Stimulated activated naive CD8-positive, alpha-beta T cell treated with anti-CD3 and anti-CD28 coated beads, Interleukin-15, amount 100 ng/mL, for 72 hours (primary cell): ENCODE results near the gene PCDH7.

ENCODE experiments used
- ATAC-seq: fragments of 150-1000 bp; cut with Tn5 transposase; 2 replicates; pipeline ENCODE4 v1.10.0; 2021; ENCODE audit warnings: mild to moderate bottlenecking, moderate library complexity
- DNase-seq, 2 donors: peaks; one replicate each; pipeline ENCODE4 v3.0.0; 2021 to 2022
- H3K27ac Mint-ChIP-seq, 2 donors: one replicate each; pipeline ENCODE4 v1.8.0; 2022; ENCODE audit warnings: mild to moderate bottlenecking in 2 of 2, mixed read lengths in 2 of 2, moderate library complexity in 2 of 2
- H3K27me3 Mint-ChIP-seq: one replicate; pipeline ENCODE4 v1.8.0; 2022; ENCODE audit warnings: mixed read lengths
- H3K4me1 Mint-ChIP-seq: one replicate; pipeline ENCODE4 v1.8.0; 2022; ENCODE audit warnings: mild to moderate bottlenecking, mixed read lengths
- H3K4me3 Mint-ChIP-seq, 2 donors: one replicate each; pipeline ENCODE4 v1.8.0; 2022; ENCODE audit warnings: mild to moderate bottlenecking in 2 of 2, mixed read lengths in 2 of 2, moderate library complexity in 1 of 2
- H3K9me3 Mint-ChIP-seq, 2 donors: one replicate each; pipeline ENCODE4 v1.8.0; 2022; ENCODE audit warnings: mixed read lengths in 2 of 2

PCDH7 gene

GRCh38 chr4:30760551-30760950 lies 40.4 kb downstream of the PCDH7 start:
- Mint-ChIP-seq H3K4me3 (no peak overlapping the region), H3K27me3 (no peaks in the 10 kb centered on the region), H3K9me3 (peaks cover 0 to 3% of the 10 kb centered on the region in 2 donors), H3K27ac (no peak overlapping the region), H3K4me1 (no peaks in the 10 kb centered on the region)
- DNase-seq: no peak
- ATAC-seq: no peak

- H3K4me3 Mint-ChIP-seq: no peak overlapping the region
- no peaks in the 10 kb centered on the region for H3K27me3 Mint-ChIP-seq
- H3K4me1 Mint-ChIP-seq: no peaks in the 10 kb centered on the region
- no peak overlapping the region for H3K27ac Mint-ChIP-seq
- ATAC-seq (no peak), DNase-seq (no peak)
- peaks cover 0 to 7% of the 10 kb centered on the region in 2 donors for H3K9me3 Mint-ChIP-seq
Observed at GRCh38 chr4:30763321-30763727, 43.2 kb downstream of the PCDH7 start.

- H3K27me3 Mint-ChIP-seq: no peaks in the 10 kb centered on the region
- ATAC-seq (no peak), DNase-seq (no peak)
- peaks cover 0 to 7% of the 10 kb centered on the region in 2 donors for H3K9me3 Mint-ChIP-seq
- H3K4me3 Mint-ChIP-seq: no peak overlapping the region
- no peak overlapping the region for H3K27ac Mint-ChIP-seq
- no peaks in the 10 kb centered on the region for H3K4me1 Mint-ChIP-seq
Observed at GRCh38 chr4:30765022-30765421, 44.9 kb downstream of the PCDH7 start.

DNA sequence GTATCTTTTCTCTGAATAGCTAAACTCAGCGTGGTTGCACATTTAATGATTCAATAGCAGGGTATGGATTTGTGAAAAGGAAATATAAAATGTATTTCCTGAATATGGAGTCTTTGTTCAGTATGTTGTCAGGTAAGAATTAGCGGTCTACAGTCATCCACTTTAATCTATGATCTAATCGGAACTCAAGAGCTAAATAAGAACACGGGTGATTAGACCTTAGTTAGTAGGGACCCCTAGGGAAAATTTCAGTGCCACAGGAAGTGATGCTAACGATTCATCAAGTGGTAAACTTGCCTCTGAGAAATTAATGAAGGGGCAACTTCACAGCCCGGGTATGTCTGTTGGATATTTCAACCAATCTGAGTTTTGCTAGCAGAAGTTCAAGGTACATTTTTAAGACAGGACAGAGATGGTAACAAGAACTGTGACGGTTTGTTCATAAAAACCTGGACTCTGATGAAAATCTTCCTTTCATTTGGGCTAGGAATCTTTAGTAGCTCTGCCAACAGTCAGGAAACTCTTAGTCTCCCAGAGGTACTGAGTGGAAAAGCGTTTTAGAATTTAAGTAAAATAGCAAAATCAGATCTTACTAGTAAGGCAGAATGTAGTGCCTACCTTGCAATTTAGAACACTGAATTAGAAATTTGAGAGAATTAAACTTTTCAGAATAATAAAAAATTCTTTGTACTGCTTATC lies 47.1 kb downstream of the PCDH7 start:
- peaks cover 0 to 7% of the 10 kb centered on the region in 2 donors for H3K9me3 Mint-ChIP-seq
- no peak overlapping the region for H3K27ac Mint-ChIP-seq

GRCh38 chr4:30768277-30768676 lies 48.1 kb downstream of the PCDH7 start:
- no peak for DNase-seq
- no peaks in the 10 kb centered on the region for H3K4me1 Mint-ChIP-seq
- no peak overlapping the region for H3K4me3 Mint-ChIP-seq
- no peak overlapping the region for H3K27ac Mint-ChIP-seq
- ATAC-seq: no peak
- H3K27me3 Mint-ChIP-seq: no peaks in the 10 kb centered on the region
- peaks cover 0 to 7% of the 10 kb centered on the region in 2 donors for H3K9me3 Mint-ChIP-seq

More for the DNA sequence above, 47.1 kb downstream of the PCDH7 start:
- Mint-ChIP-seq H3K4me1 (no peaks in the 10 kb centered on the region), H3K4me3 (no peak overlapping the region), H3K27me3 (no peaks in the 10 kb centered on the region)
- DNase-seq: no peak
- ATAC-seq: no peak

DNA sequence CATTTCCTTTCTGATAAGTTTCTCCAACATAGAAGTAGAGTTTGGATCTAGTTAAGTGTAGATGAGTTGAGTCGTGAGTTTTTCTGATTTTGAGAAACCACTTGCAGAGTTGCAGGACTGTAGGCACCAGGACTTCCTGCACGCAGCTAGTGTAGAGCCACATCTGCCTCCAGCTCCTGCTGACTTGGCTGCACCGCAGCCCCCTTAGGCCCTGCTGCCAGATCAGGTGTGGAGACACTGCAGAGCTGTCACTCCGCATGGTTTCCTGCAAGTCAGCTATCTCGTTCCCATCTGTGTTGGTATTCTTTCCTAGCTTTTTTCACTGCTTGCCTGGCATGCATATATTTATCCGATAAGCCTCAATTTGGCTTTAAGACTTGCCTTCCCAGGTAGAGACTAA lies 48.9 kb downstream of the PCDH7 start:
- H3K9me3 Mint-ChIP-seq: peaks cover 0 to 7% of the 10 kb centered on the region in 2 donors
- H3K27me3 Mint-ChIP-seq: no peaks in the 10 kb centered on the region
- ATAC-seq (no peak), DNase-seq (no peak)
- H3K4me1 Mint-ChIP-seq: no peaks in the 10 kb centered on the region
- H3K4me3 Mint-ChIP-seq: no peak overlapping the region
- H3K27ac Mint-ChIP-seq: no peak overlapping the region

- H3K27ac Mint-ChIP-seq: no peak overlapping the region
- no peak for DNase-seq
- H3K4me1 Mint-ChIP-seq: no peaks in the 10 kb centered on the region
- peaks cover 0 to 7% of the 10 kb centered on the region in 2 donors for H3K9me3 Mint-ChIP-seq
- no peak overlapping the region for H3K4me3 Mint-ChIP-seq
- ATAC-seq: no peak
- H3K27me3 Mint-ChIP-seq: no peaks in the 10 kb centered on the region
Observed at GRCh38 chr4:30770049-30770549, 49.9 kb downstream of the PCDH7 start.

DNA sequence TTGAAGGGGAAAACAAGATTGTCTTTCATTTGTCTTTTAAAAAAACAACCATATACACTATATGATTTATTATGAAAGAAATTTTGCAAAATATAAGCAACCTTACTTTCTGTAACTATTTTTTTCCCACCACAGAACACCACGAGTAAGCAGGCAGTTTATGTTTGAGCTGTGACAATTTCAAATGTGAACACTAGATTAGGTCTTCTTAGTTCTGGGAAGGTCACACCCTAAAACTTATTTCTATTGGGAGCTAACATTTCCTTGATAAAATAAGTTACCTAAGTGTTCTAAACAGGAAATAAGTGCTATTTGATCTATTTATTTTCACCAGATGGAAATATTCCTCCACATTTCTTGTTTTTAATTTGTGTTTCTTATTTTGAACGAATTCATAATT lies 50.6 kb downstream of the PCDH7 start:
- Mint-ChIP-seq H3K4me3 (no peak overlapping the region), H3K4me1 (no peaks in the 10 kb centered on the region), H3K27ac (no peak overlapping the region), H3K27me3 (no peaks in the 10 kb centered on the region), H3K9me3 (peaks cover 0 to 2% of the 10 kb centered on the region in 2 donors)
- no peak for DNase-seq
- no peak for ATAC-seq

- H3K9me3 Mint-ChIP-seq: no peaks in the 10 kb centered on the region
- ATAC-seq (no peak), DNase-seq (no peak)
- H3K4me1 Mint-ChIP-seq: no peaks in the 10 kb centered on the region
- no peak overlapping the region for H3K27ac Mint-ChIP-seq
- H3K4me3 Mint-ChIP-seq: no peak overlapping the region
- H3K27me3 Mint-ChIP-seq: no peaks in the 10 kb centered on the region
Observed at GRCh38 chr4:30776451-30776850, 56.3 kb downstream of the PCDH7 start.

GRCh38 chr4:30776921-30777415 lies 56.8 kb downstream of the PCDH7 start:
- Mint-ChIP-seq H3K4me3 (no peak overlapping the region), H3K4me1 (no peaks in the 10 kb centered on the region), H3K9me3 (no peaks in the 10 kb centered on the region), H3K27ac (no peak overlapping the region), H3K27me3 (no peaks in the 10 kb centered on the region)
- no peak for ATAC-seq
- no peak for DNase-seq
